Activated naive CD4-positive, alpha-beta T cell treated with anti-CD3 and anti-CD28 coated beads, Interleukin-2, amount 50 U/mL, for 72 hours (primary cell): ENCODE data around the gene TBC1D17. TPM values are rescaled to one million over a fixed set of nuclear protein-coding genes. Genes with fewer than 3 reads are reported as not detected.

Experiments
- ATAC-seq, 2 donors: fragments of 150-1000 bp; cut with Tn5 transposase; 2 replicates each; pipeline ENCODE4 v1.10.0; 2021; ENCODE audit warnings: mild to moderate bottlenecking in 2 of 2, moderate library complexity in 2 of 2
- DNase-seq, 2 donors: peaks; one replicate each; pipeline ENCODE4 v3.0.0; 2021 to 2022; ENCODE audit warnings: low spot score in 2 of 2
- H3K27ac Mint-ChIP-seq, 2 donors: one replicate each; pipeline ENCODE4 v1.8.0; 2022; ENCODE audit warnings: mild to moderate bottlenecking in 2 of 2, mixed read lengths in 2 of 2
- H3K36me3 Mint-ChIP-seq, 2 donors: one replicate each; pipeline ENCODE4 v1.8.0; 2022; ENCODE audit warnings: mixed read lengths in 2 of 2
- H3K9me3 Mint-ChIP-seq, 2 donors: one replicate each; pipeline ENCODE4 v1.8.0; 2022; ENCODE audit warnings: mixed read lengths in 2 of 2
- total RNA-seq, 2 donors: library from RNA; stranded (reverse); gene quantifications; one replicate each; pipeline ENCODE4 v1.2.3, GENCODE V29; 2022

TBC1D17 gene
- total RNA-seq, 2 donors from 2014 or later = 28.8 to 53.0 TPM

DNA sequence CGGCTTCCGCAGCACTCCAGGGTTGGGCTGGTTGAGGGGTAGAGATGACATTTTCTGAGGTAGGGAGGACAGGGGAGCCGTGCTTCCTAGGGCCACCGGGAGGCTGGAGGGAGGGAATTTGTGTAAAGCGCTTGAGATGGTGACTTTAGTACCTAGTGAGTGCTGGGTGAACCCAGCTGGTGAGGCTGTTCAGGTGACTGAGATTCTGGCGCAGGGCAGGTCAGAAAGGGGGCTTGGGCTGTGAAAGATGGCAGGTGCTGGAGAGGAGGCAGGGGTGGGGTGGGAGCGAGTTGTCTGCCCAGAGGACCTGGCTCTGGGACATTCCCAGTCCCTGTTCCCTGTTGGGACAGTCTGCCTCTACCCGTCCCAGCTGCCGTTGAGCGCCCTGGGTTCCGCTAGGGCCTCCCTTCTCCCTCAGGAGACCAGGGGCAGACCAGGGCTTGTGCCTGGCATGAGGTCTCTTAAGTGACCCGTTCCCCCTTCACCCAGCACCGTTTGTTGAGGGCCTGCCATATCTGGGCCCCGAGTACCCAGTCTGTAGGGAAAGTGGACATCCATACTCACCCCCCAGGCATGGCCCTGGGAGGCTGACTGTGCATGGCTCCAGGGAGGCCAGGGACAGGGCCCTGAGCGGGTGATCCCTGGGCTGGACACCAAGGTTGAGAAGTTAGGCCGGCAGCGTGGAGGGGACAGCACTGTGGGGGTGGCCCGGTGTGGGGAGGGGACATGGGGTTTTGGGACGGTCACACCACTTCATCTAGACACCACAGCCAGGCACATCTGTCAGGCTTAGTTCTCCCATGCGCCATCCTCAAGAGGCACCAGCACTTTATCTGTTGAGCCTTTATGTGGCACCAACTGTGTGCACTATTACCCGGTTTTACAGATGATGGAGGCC is 21.6 kb upstream of the TBC1D17 start:
- ATAC-seq = peak in 1 of 2 donors; percentile 4
- DNase-seq = no peak
- H3K9me3 Mint-ChIP-seq = no peaks in the 10 kb centered on the region
- peaks cover 0 to 10% of the 10 kb centered on the region in 2 donors for H3K36me3 Mint-ChIP-seq
- peak overlapping the region; percentile 77 to 89 for H3K27ac Mint-ChIP-seq

DNA sequence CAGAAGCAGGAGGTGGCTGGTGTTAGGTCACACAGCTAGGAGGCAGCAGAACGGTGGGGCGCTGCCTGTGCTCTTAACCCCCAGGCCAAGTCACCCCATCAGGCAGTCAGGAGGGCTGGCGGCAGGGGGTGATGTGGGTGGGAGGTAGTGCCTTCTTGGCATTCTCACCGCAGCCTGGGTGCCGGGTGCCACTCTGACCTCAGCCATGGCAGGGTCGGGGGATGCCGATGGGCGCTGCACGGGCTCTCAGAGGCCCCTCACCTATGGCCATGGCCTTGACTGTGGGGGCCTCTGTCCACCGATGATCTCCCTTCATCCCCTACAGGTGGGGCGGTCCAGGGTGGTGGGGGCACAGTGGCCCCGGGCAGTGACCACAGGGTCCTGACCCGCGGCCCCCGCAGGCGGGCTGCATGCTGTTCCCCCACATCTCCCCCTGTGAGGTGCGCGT is 20.9 kb upstream of the TBC1D17 start:
- ATAC-seq = no peak
- Mint-ChIP-seq H3K27ac (peak overlapping the region in 1 of 2 donors; percentile 79), H3K9me3 (no peaks in the 10 kb centered on the region), H3K36me3 (peaks cover 0 to 10% of the 10 kb centered on the region in 2 donors)
- DNase-seq = no peak

DNA sequence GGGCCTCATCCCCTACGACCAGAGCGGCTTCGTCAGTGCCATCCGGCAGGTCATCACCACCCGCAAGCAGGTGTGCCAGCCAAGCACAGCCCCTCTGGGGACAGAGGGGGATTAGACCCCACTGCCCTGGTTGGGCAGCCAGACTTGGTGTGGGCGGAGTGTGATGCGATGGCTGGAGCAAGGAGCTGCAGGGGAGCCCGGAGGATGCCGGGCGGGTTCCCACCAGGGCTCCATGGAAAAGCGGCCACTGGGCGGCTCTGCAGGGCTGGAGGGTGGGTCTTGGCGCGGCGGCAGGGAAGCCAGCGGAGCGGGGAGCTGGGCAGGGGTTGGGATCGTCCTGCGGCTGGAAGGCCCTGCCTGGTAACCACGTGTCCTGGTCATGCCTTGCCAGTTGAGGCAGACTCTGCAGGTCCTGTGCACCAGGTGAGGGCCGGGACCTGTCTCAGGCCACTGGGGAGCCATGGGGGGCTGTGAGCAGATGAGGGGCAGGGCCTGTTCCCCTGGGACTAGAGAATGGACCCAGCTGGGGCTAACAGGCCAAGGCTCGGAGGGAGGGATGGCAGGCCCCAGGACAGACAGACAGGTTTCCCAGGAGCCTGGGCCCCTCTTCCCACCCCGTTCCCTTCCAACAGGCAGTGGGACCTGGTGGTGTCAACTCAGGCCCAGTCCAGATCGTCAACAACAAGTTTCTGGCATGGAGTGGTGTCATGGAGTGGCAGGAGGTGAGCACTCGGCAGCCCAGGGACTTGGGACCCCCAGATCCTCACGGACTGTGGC is 20.3 kb upstream of the TBC1D17 start:
- DNase-seq = no peak

DNA sequence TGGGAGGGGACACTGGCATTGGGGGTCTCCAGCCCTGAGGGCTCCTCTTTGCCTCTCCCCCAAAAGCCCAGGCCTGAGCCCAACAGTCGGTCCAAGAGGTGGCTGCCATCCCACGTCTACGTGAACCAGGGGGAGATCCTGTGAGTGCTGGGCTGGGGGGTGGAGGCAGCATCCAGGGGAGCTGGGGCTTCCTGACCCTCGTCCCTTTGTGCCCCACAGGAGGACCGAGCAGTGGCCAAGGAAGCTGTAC is 19.7 kb upstream of the TBC1D17 start:
- ATAC-seq = no peak
- H3K36me3 Mint-ChIP-seq = peaks cover 0 to under 1% of the 10 kb centered on the region in 2 donors
- no peak for DNase-seq

More for the DNA sequence above, 20.3 kb upstream of the TBC1D17 start:
- no peak for ATAC-seq
- H3K27ac Mint-ChIP-seq = peak overlapping the region in 1 of 2 donors; percentile 79
- no peaks in the 10 kb centered on the region for H3K9me3 Mint-ChIP-seq
- peaks cover 0 to 5% of the 10 kb centered on the region in 2 donors for H3K36me3 Mint-ChIP-seq

DNA sequence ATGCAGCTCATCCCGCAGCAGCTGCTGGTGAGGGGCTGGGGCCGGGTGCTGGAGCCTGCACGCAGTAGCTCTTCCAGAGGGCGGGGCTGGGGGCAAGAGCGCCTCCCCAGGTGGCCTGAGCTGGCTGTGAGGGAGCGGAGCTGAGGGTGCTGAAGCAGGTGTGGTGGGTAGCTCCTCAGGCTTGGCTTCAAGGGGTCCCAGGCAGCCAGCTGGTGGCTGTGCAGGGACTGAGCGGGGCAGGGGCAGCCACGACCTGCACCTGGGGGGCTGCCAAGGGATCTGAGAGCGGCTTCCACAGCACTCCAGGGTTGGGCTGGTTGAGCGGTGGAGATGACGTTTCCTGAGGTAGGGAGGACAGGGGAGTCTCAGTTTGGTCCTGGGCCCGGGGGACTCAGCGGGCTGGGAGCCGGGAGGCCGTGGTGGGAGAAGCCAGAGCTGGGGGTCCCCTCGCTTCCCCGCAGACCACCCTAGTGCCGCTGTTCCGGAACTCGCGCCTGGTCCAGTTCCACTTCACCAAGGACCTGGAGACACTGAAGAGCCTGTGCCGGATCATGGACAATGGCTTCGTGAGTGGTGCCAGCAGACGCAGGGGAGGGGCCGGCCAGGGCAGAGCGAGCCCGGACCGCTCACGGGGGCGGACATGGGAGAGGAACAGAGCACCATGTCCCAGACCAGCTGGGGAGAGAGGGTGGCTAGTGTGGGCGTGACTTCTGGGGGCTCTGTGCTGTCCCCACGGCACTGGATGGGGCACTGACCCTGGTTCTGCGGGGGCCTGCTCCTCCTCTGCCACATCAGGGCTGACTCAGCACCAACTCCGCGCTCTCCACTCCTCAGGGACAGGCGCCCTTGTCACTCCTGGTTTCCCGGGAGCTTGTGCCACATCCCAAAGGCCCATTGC is 19.2 kb upstream of the TBC1D17 start:
- Mint-ChIP-seq H3K36me3 (no peaks in the 10 kb centered on the region), H3K27ac (peak overlapping the region; percentile 20 to 79), H3K9me3 (no peaks in the 10 kb centered on the region)
- no peak for DNase-seq
- ATAC-seq = no peak

More for the DNA sequence above, 19.7 kb upstream of the TBC1D17 start:
- Mint-ChIP-seq H3K27ac (peak overlapping the region in 1 of 2 donors; percentile 79), H3K9me3 (no peaks in the 10 kb centered on the region)

DNA sequence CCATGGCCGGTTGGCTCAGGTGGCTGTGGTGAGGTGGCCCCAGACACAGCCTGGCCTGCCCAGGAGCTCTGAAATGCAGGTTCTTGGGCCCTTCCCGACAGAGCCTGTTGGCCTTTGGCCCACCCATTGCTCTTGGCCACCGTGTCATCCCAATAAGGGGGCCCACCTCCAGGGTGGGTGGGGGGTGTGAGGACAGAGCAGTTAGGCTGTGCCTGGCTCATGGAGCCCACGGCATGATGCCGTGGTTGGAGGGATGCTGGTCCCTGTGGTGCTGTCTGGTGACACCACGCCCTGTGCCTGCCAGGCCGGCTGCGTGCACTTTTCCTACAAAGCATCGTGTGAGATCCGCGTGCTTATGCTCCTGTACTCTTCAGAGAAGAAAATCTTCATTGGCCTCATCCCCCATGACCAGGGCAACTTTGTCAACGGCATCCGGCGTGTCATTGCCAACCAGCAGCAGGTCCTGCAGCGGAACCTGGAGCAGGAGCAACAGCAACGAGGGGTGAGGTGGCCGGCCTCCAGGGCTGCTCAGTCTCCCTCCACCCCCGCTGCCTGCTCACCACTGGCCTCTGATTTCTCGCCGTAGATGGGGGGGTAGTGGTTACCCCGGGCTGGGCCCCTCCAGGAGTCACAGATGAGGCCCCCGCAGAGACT is 17.7 kb upstream of the TBC1D17 start:
- DNase-seq (peak in 1 of 2 donors; percentile 55), ATAC-seq (no peak)
- Mint-ChIP-seq H3K36me3 (peaks cover 4 to 5% of the 10 kb centered on the region in 2 donors), H3K9me3 (no peaks in the 10 kb centered on the region), H3K27ac (peak overlapping the region in 1 of 2 donors; percentile 79)

DNA sequence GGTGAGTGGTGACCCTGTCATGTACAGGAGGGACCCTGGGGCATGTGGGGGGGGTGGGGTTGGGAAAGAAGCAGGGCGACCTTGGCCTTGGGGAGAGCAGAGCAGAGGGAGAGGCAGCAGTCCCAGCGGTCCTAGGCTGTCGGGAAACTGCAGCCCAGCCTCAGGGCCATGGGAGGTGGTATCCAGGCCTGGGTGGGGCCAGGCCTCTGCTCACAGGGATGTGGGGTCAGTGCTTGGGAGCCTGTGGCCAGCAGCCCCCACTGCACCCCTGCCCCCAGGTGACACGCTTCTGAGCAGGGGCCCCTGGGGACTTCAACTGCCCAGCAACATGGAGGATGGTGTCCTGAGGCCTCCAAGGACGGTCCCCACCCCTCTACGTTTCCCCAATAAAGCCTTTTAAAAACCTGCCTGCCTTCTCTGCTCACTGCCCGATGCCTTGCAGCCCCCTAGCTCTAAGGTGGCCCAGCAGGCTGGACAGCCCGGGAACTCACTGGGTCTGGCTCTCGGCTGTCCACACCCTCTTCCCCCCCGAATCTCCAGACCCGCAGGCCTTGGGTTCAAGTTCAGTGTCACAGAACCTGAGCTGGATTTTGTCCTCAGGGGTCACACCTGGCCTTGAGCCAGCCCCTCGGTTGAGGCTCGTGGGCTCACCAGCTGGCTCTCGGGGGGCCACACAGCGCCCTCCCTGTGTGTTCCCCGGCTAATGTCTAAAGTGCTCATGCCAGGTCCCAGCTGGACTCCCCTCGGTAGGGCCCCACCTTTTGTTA is 17.0 kb upstream of the TBC1D17 start:
- peak in 1 of 2 donors; percentile 53 for DNase-seq
- H3K9me3 Mint-ChIP-seq = no peaks in the 10 kb centered on the region
- no peak for ATAC-seq
- peak overlapping the region; percentile 44 to 77 for H3K27ac Mint-ChIP-seq
- peaks cover 9 to 10% of the 10 kb centered on the region in 2 donors for H3K36me3 Mint-ChIP-seq

DNA sequence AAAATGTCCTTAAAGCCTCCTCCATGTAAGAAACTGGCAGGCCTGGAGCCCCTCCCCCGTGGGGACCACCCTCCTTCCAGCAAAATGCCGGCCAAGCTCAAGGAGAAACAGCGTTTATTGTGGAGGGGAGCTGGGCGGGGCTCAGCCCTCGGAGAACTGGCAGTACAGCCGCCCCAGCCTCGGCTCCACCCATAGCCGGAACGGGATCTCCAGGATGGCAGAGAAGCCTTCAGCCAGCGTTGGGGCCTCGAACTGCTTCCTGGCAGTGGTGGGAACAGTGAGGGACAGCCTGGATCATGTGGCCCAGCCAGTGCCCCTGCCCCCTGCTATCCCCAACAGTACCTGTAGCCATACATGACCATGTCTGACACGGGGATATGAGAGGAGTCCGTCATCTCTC is 16.4 kb upstream of the TBC1D17 start:
- DNase-seq (peak in 1 of 2 donors; percentile 53), ATAC-seq (no peak)
- H3K36me3 Mint-ChIP-seq = peaks cover 12 to 15% of the 10 kb centered on the region in 2 donors
- peak overlapping the region in 1 of 2 donors; percentile 44 for H3K27ac Mint-ChIP-seq
- no peaks in the 10 kb centered on the region for H3K9me3 Mint-ChIP-seq

DNA sequence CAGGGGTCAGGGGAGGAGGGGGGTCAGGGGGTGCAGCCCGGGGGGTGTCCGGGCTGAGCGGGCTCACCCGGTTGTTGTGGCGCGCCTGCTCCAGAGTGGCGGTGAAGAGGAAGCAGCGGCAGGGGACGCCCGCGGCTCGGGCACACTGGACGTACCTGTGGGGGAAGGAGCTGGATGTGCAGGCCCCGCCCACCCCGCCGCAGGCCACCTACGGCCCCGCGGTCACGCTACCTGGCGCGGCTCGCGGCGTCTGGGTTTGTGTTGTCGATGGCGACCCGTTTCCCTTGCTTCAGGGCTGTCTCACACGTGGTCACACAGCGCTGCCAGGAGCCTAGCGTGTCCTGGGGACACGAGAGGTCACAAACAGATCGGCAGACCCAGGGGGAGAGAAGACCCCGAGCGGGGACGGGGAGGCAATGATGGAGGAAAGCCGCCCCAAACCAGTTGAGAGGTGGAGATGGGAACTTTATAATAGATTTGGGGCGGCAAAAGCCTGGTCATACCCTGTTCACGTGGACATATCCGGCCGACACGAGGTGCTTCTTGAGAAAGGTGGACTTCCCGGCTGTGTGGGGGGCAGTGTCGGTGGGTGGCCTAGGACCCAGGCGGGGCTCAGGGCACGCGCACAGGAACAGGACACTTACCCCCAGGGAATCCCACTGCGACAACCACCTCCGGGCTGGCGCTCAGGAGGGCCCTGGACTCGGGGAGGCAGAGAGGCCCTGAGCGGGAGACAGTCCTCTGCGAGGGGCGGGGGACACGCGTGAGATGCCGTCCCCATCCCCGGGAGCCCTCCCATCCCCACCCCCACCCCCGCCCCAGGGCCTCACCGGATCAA is 15.7 kb upstream of the TBC1D17 start:
- no peaks in the 10 kb centered on the region for H3K9me3 Mint-ChIP-seq
- H3K27ac Mint-ChIP-seq = no peak overlapping the region
- peaks cover 18 to 22% of the 10 kb centered on the region in 2 donors for H3K36me3 Mint-ChIP-seq
- DNase-seq (peak in 1 of 2 donors; percentile 57), ATAC-seq (no peak)

DNA sequence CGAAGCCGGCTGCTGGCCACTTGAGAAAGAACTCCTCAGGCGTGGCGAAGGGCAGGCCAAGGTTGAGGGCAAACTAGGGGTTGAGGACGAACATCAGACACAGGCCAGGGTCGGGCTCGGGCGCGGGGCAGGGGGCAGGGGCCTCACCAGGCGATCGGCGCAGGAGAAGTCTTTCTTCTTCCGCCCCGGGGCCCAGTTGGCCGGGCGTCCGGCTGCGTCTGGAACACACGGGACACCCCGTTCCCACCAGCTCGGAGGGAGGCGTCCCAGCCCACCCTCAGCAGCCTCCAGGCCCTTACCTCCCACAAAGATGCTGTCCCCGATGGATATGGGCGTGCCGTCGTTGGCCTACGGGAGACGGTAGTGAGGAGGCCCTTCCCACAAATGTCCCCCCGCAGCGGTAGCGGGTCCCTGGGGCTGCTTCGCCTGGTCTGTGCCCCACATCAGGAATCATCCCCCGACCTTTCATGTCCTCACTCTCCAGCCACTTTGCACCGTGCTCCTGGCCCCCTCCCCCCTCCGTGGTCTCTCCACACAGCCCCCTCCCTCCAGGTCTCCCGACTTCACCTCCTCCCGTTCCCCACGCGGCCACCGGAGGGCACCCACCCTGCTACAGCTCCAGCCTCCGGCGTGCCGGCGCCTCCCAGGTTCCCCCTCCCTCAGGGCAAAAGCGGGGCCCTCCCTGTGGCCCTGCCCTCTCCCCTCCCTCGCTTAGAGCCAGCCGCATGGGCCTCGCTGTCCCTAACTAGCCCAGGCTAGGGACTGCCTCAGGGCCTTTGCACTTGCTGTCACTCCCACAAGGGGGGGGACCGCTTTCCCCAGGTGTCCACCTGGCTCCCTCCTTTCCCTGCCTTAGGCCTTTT is 14.9 kb upstream of the TBC1D17 start:
- ATAC-seq (no peak), DNase-seq (no peak)
- no peaks in the 10 kb centered on the region for H3K9me3 Mint-ChIP-seq
- no peak overlapping the region for H3K27ac Mint-ChIP-seq
- H3K36me3 Mint-ChIP-seq = peaks cover 21 to 25% of the 10 kb centered on the region in 2 donors

DNA sequence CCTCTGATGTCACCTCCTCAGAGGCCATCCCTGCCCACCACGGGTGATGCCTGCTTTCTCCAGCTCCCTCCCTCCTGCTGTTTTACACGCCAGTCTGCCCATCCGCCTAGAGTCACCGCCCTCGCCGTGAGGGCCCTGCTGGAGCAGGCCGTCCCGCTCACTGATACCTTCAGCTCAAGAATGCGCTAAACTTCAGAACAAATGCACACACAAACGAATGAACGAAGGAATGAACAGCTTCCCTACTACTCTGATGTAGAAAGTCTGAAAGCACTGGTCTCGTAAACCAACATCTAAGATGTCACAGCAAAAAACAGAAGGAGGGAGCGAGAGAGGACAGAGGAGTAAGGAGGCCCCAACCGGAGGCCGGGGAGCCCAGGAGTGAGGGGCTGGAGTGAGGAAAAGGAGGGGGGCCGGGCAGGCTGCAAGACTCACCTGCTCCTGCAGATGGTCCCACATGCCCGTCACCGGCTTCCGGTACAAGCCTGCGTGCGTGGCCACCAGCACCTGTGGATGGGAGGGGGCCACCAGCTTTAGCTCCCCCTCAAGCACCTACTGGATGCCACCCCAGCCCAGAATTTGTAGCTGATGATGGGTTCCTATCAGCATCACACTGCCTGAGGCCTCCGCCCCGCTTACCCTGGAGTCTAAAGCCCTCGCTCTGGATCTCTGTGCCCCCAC is 14.1 kb upstream of the TBC1D17 start:
- ATAC-seq = no peak
- DNase-seq = no peak
- no peak overlapping the region for H3K27ac Mint-ChIP-seq
- H3K9me3 Mint-ChIP-seq = no peaks in the 10 kb centered on the region
- peaks cover 21 to 25% of the 10 kb centered on the region in 2 donors for H3K36me3 Mint-ChIP-seq

DNA sequence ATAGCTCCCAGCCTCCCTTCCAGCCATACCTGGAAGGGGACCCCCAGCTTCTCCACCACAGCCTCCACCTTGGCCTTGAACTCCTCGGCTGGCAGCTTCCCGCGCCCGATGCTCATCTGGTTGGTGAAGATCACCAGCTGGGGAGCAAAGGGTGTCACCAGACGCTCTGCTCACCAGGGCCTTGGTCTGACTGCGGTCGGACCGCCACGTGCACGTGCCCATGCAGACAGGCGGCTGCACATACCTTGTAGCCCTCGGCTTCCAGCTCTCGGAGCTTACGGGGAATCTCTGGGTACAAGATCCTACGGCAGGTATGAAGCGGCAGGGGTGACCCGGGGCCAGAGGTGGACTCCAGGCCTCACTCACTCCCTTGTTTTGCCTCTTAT is 13.6 kb upstream of the TBC1D17 start:
- Mint-ChIP-seq H3K27ac (peak overlapping the region in 1 of 2 donors; percentile 23), H3K36me3 (peaks cover 21 to 25% of the 10 kb centered on the region in 2 donors), H3K9me3 (no peaks in the 10 kb centered on the region)
- DNase-seq = no peak
- ATAC-seq = no peak

DNA sequence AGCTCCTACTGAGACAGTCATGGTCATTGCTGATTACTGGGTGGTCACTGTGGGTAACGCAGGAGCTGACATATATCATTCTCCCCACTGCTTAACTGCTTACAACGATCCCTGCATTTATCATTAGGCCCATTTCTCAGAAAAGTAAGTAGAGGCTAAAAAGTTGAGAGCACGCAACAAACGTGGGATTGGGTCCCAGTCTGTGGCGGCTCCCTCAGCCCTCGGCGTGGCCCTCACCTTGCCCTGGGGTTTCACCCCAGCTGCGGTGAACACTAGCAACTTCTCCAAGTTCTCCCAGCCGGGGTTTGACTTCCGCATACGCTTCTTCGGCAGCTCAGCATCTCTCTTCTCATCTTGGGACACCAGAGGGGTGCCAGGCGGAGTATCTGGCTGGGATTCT is 12.6 kb upstream of the TBC1D17 start:
- H3K9me3 Mint-ChIP-seq = no peaks in the 10 kb centered on the region
- peak overlapping the region; percentile 23 to 90 for H3K27ac Mint-ChIP-seq
- H3K36me3 Mint-ChIP-seq = peaks cover 21 to 25% of the 10 kb centered on the region in 2 donors
- DNase-seq (no peak), ATAC-seq (no peak)
